Measurements from ENCODE around the gene PRKAG1.

Gene PRKAG1

DNA sequence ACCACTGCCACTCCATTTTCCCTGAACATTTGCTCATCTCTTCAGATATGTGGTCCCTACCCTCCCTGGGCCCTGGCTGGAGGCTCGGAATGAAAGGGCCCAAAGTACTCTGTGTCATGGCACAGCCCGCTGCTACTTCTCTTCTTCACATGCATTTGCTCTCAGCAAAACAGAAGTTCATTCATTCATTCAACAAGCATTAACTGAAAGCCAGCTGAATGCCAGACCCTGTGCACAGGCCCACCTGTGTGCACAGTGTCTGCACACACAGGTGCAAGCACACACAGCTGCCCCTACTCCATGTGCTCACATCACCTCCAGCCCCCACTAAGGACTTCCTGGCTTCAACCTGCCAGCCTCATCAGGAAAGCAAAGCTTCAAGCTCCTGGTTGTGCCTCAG lies 32.7 kb downstream of the PRKAG1 start:
- in situ Hi-C loops (cut with MboI; ENCODE audit: low sequenced_read_pairs, unreplicated experiment) = no loop called here
- DNase-seq (ENCODE audit: low spot score) = no peak
- TF ChIP-seq, protein P1, sequence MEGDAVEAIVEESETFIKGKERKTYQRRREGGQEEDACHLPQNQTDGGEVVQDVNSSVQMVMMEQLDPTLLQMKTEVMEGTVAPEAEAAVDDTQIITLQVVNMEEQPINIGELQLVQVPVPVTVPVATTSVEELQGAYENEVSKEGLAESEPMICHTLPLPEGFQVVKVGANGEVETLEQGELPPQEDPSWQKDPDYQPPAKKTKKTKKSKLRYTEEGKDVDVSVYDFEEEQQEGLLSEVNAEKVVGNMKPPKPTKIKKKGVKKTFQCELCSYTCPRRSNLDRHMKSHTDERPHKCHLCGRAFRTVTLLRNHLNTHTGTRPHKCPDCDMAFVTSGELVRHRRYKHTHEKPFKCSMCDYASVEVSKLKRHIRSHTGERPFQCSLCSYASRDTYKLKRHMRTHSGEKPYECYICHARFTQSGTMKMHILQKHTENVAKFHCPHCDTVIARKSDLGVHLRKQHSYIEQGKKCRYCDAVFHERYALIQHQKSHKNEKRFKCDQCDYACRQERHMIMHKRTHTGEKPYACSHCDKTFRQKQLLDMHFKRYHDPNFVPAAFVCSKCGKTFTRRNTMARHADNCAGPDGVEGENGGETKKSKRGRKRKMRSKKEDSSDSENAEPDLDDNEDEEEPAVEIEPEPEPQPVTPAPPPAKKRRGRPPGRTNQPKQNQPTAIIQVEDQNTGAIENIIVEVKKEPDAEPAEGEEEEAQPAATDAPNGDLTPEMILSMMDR (IDR thresholded peaks at IDR 0.05; ENCODE audit: borderline replicate concordance, control extremely low read depth, extremely low read depth, insufficient read depth, missing control alignments) = no peak

DNA sequence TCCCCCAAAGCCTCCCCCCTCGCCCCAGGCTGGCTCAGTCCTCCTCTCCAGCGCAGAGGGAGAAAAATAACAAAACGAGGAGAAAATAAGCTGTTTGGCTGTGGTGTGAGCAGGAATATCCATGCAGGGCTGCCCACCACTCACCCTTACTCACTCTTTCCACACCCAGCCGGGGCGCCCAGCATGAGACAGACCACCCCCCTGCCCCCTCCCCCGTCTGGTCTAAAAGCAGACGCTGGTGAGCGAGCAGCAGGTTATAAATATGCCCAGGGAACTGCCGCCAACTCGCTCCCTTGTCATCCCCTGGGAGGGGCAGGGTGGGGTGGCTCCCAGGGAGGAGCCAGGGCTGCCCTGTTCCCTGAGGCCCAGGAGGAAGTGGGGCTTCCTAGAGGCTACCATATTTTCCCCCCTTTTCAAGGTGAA lies 33.1 kb downstream of the PRKAG1 start:
- DNase-seq (ENCODE audit: low spot score) = no peak
- TF ChIP-seq, protein P1 (IDR thresholded peaks at IDR 0.05; ENCODE audit: borderline replicate concordance, control extremely low read depth, extremely low read depth, insufficient read depth, missing control alignments) = no peak
- in situ Hi-C loops (cut with MboI; ENCODE audit: low sequenced_read_pairs, unreplicated experiment) = no loop called here

DNA sequence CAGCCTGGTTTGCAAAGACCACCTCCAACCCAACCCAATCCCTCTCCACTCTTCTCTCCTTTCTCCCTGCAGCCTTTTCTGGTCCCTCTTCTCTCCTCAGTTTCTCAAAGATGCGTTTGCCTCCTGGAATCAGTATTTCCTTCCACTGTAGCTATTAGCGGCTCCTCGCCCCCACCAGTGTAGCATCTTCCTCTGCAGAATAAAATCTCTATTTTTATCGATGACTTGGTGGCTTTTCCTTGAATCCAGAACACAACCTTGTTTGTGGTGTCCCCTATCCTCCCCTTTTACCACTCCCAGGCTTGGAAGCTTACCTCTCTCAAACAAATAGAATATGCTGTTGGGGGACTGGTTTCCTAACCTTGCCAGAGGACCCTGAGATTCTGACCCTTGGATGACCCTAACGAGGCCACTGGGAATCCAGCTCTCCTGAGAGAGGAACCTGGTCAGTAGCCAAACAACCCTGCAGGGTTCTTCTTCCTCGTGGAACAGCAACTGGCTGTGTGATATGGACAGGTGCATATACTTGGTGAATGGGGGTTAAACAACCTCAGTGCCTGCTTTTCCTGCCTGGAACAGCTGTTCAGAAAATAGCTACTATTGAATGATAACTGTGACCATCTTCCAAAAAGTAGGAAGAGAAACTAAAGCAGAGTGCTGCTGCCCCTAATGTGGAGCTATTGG lies 36.0 kb downstream of the PRKAG1 start:
- TF ChIP-seq, protein P1 (IDR thresholded peaks at IDR 0.05; ENCODE audit: borderline replicate concordance, control extremely low read depth, extremely low read depth, insufficient read depth, missing control alignments) = no peak
- DNase-seq (ENCODE audit: low spot score) = no peak
- in situ Hi-C loops (cut with MboI; ENCODE audit: low sequenced_read_pairs, unreplicated experiment) = no loop called here

DNA sequence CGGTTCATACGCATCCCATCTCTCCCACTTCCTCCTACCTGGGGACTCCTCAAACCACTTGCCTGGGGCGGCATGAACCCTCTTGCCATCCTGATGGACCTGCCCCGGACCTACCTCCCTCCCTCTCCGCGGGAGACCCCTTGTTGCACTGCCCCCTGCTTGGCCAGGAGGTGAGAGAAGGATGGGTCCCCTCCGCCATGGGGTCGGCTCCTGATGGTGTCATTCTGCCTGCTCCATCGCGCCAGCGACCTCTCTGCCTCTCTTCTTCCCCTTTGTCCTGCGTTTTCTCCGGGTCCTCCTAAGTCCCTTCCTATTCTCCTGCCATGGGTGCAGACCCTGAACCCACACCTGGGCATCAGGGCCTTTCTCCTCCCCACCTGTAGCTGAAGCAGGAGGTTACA lies 36.8 kb downstream of the PRKAG1 start:
- no peak for DNase-seq (ENCODE audit: low spot score)
- TF ChIP-seq, protein P1 (IDR thresholded peaks at IDR 0.05; ENCODE audit: borderline replicate concordance, control extremely low read depth, extremely low read depth, insufficient read depth, missing control alignments) = no peak
- in situ Hi-C loops (cut with MboI; ENCODE audit: low sequenced_read_pairs, unreplicated experiment) = no loop called here

DNA sequence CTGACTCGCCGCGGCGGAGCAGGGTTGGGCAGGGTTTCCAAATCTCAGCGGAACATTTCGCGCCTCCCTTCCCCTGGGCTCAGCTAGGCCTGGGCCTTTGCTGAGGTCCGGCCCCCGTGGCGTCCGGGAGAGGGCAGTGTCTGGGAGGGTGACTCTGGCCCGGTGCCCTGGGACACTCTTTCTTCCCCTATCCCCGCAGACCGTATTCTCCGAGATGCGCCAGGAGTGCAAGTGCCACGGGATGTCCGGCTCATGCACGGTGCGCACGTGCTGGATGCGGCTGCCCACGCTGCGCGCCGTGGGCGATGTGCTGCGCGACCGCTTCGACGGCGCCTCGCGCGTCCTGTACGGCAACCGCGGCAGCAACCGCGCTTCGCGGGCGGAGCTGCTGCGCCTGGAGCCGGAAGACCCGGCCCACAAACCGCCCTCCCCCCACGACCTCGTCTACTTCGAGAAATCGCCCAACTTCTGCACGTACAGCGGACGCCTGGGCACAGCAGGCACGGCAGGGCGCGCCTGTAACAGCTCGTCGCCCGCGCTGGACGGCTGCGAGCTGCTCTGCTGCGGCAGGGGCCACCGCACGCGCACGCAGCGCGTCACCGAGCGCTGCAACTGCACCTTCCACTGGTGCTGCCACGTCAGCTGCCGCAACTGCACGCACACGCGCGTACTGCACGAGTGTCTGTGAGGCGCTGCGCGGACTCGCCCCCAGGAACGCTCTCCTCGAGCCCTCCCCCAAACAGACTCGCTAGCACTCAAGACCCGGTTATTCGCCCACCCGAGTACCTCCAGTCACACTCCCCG lies 37.4 kb downstream of the PRKAG1 start:
- in situ Hi-C loops (cut with MboI; ENCODE audit: low sequenced_read_pairs, unreplicated experiment) = no loop called here
- TF ChIP-seq, protein P1 (IDR thresholded peaks at IDR 0.05; ENCODE audit: borderline replicate concordance, control extremely low read depth, extremely low read depth, insufficient read depth, missing control alignments) = peak; percentile 30
- DNase-seq (ENCODE audit: low spot score) = peak; percentile 58

DNA sequence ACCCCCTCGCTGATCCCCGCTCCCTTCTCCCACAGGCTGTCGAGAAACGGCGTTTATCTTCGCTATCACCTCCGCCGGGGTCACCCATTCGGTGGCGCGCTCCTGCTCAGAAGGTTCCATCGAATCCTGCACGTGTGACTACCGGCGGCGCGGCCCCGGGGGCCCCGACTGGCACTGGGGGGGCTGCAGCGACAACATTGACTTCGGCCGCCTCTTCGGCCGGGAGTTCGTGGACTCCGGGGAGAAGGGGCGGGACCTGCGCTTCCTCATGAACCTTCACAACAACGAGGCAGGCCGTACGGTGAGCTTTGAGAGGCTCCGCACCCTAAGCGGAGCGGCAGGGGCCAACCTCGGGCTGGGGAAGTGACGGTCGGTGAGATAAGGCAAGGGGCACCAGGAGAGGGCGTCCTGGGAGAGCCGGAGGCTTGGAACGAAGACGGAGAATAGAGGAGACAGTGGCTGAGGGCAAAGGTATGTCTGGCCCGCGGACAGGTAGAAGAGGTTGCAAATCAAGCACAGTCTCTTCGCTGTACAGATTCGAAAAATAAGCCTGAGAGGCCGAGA lies 38.1 kb downstream of the PRKAG1 start:
- DNase-seq (ENCODE audit: low spot score) = peak; percentile 60
- in situ Hi-C loops (cut with MboI; ENCODE audit: low sequenced_read_pairs, unreplicated experiment) = no loop called here
- TF ChIP-seq, protein P1 (IDR thresholded peaks at IDR 0.05; ENCODE audit: borderline replicate concordance, control extremely low read depth, extremely low read depth, insufficient read depth, missing control alignments) = no peak
